Ecto neural progenitor cell (in vitro differentiated cells): ENCODE measurements around the gene CREB3L1.
"Not testable (repeated sequence)": the region's sequence is repeated elsewhere in the genome, so short reads cannot be mapped to it uniquely, and the experiment has no call there.

Source experiments
- DNase-seq: peaks from one replicate; pipeline ENCODE4 v3.0.0-alpha.2; 2018; ENCODE audit warnings: low spot score

The CREB3L1 gene

GRCh38 chr11:46296059-46296527 is 18.6 kb downstream of the CREB3L1 start:
- no peak for DNase-seq

GRCh38 chr11:46296528-46297448 is 19.3 kb downstream of the CREB3L1 start:
- peak; percentile 89 for DNase-seq

GRCh38 chr11:46298699-46299433 is 21.4 kb downstream of the CREB3L1 start:
- no peak for DNase-seq

DNA sequence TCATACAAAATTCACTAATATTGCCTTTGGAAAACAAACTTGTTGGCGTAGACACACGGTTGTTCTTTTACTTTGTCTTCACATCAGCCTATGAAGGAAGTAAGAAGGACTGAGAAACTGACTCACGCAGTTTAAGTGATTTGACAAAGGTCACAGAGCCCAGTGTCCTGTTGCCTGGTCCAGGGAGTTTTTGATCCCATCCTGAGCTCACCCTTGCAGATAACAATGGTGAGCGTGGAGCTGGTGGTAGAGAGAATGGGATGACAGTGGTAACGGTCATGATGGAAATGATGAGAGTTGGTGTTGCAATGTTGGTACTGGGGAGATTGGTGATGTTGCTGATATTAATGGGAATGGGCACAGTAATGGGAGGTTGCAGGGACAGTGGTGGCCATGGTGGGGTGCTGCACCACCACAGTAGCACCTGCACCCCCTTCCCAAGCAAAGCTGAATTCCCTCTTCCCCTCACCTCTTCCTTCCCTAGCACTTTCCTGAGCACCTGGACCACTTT is 22.0 kb downstream of the CREB3L1 start:
- DNase-seq, result no peak

DNA sequence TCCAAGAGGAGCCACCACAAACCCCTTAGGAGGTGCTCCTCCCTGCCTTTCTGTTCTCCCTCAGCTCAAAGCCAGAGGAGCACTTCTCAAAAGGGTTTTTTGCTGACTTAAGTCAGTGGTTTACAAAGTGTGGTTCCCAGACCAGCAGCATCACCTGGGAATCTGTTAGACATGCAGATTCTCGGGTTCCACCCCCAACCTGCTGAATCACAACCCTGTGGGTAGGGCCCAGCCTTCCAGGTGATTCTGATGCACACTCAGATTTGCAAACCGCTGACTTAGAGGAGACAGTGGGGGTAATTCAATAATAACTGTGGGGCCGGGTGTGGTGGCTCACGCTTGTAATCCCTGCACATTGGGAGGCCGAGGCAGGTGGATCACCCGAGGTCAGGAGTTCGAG is 22.8 kb downstream of the CREB3L1 start:
- no peak for DNase-seq

GRCh38 chr11:46302866-46303265 is 25.4 kb downstream of the CREB3L1 start:
- DNase-seq, result no peak

- DNase-seq, result not testable (repeated sequence)
Observed at GRCh38 chr11:46304036-46304435, 26.6 kb downstream of the CREB3L1 start.

GRCh38 chr11:46304605-46305179 is 27.2 kb downstream of the CREB3L1 start:
- no peak for DNase-seq

DNA sequence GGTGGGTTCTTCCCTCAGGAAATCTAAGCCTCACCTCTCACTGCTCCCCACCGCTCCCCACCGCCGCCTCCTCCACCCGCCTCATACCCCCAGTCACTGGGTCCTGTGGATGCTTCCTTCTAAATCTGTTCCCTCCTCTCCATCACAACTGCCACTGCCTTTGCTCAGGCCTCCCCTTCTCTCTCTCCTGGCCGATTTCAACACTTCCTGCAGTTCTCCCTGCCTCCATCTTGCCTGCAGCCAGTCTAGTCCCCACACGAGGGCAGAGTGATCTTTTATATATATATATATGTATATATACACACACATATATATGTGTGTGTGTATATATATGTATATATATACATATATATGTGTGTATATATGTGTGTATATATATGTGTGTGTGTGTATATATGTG is 27.8 kb downstream of the CREB3L1 start:
- no peak for DNase-seq

- no peak for DNase-seq
Observed at GRCh38 chr11:46306296-46306853, 28.9 kb downstream of the CREB3L1 start.

GRCh38 chr11:46307369-46307768 is 29.9 kb downstream of the CREB3L1 start:
- no peak for DNase-seq

GRCh38 chr11:46307785-46308341 is 30.4 kb downstream of the CREB3L1 start:
- DNase-seq, result no peak

DNA sequence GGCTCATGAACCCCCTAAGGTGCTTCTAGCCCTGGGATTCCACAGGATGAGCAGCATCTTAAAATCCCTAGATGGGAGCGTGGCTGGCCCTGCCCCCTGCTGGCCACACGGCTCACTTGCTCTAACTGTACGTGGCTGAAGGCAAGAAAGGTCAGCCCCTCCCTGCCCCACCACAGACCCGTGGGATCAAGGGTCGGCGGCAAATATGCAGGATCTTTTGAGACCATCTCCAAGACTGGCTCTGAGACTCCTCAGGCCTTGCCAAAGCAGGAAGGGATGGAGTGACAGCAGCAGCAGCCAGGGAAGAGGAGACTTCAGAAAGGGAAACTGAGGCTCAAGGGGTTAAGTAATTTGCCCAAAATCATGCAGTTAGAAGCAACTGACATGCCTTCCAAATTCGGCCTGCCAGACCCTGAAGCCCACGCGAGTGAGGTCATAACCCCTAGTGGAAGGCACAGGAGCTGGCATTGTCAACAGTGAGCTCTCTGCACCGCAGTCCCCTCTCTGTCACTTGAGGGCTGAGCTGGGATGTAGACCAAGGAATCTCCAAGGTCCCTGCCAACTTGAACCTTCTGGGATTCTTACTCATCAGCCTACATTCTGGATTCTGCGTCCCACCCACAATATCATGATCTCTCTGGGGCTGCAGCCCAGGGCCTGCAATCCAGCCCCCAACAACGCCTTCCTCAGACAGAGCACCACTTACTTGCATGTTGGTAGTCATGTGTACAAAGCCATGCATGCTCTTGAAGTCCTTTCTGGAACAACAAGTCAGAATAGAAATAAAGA is 31.4 kb downstream of the CREB3L1 start:
- peak; percentile 88 for DNase-seq

- no peak for DNase-seq
Observed at GRCh38 chr11:46309814-46310259, 32.4 kb downstream of the CREB3L1 start.

GRCh38 chr11:46315033-46315738 is 37.7 kb downstream of the CREB3L1 start:
- peak; percentile 87 for DNase-seq

DNA sequence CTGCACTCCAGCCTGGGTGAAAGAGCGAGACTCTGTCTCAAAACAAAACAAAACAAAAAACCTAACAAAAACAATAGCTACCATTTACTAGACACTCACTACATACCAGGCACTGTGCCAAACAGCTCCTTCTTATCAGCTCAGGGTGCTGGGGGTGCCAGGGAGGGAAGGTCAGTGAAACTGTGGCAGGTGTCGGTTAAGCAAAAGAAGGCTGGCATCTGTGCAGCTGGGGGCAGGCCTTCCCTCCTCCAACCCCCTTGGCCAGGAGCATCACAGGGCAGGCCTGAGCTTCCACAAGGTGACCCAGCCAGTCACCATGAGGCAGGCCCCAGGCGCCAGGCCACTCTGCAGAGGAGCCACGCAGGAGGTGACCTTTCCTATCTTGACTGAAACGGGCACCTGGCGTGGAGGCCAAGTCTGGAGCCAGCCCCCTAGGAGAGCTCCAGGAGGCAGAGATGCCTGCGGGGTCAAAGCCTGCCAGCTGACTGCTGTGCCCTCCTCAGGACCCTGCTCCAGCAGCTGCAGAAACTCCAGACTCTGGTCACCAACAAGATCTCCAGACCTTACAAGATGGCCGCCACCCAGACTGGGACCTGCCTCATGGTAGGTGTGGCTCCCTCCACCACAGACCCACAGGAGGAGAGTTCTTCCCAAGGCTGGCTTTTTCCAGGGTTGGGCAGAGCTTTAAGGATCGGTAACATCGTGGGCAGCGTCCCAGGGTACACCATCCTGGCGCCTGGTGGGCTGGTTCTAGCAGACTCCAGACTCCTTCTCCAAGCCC is 38.5 kb downstream of the CREB3L1 start:
- no peak for DNase-seq

DNA sequence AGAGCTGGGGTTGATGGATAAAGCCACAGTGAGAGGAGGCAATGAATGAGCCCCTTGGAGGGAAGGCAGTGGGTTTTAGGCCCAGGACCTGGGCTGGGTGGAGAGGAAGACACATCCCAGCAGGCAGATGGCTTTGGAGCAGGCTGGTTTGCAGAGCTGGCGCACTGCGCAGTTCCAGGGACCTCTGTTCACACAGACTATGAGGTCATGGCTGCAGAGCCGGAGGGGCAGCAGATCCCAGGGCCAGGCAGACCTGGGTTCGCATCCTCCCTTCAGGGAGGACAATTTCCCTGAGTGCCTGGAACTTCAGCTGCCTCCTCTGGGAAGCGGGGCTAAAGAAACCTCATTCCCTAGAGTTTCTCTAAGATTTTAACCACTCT is 41.6 kb downstream of the CREB3L1 start:
- no peak for DNase-seq

DNA sequence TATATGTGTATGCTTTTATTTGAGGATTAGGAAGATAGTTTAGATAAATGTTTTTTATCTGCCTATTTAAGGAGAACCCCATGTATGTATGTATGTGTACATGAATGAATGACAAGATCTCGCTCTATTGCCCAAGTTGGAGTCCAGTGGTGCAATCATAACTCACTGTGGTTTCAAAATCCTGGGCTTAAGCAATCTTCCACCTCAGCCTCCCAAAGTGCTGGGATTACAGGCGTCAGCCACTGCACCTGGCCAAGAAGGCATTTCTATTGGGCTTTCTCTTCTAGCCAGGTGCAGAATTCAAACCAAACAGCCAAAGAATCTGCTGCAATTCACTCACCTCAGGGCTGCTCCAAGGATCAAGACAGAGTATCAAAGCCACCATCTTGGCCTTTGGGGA is 44.3 kb downstream of the CREB3L1 start:
- no peak for DNase-seq

- DNase-seq, result no peak
Observed at GRCh38 chr11:46322759-46323158, 45.3 kb downstream of the CREB3L1 start.
